Measurements from ENCODE around the gene SLC25A29. TPM values are rescaled to one million over a fixed set of nuclear protein-coding genes. Genes with fewer than 3 reads are reported as not detected.

The SLC25A29 gene
- total and polyA plus RNA-seq, 2 of the 13 experiments (the other 11 are each of a cell fraction or from before 2014, with no cell fraction given), result 12.2 to 17.2 TPM

DNA sequence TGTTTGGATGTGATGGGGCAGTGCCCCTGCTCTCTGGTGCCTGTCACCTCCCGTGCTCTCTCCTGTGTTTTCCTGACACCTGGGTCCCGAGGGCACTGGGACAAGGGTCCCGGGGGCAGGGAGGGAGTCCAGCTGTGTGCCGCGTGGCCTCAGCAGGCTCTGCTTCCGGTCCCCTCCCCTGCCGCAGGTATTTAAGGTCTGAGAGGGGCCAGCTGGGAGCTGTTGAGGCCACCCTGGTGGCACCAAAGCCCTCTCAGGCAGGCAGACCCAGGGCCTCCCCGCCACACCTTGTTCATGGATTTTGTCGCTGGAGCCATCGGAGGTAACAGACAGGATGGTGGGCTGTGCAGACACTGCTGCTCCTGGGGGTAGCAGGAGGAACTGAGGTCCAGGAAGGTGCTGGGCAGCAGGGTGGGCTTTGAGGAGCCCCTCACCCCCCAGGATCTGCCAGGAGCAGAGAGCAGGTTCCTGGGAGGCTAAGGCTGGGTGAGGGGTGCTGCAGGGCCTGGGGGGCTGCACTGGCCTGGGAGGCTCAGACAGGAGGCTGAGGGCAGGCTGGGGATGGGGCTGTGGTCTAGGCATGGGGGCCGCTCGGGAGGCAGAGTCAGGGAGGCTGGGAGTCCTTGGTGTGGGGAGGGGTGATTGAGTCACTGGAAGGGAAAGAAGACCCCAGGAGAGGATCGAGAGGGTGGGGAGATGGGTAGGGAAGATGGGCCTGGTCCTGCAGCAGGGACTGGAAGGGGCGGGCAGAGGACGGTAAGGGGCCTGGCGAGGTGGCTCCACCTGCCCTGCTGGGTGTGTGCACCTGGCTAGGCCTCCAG, 17.1 kb upstream of the SLC25A29 start, which contains the start of gene SLC25A47 (continued):
- TF ChIP-seq ZNF230 (CRISPR knock-in tag; IDR thresholded peaks at IDR 0.05) (peak; percentile 59; the same call in 1 of the 2 replicates), ZEB1 (IDR thresholded peaks at IDR 0.05; ENCODE audit: insufficient replicate concordance, low read depth) (no peak), ZNF589 (CRISPR knock-in tag; conservative IDR thresholded peaks at IDR 0.05) (no peak), ZNF264 (CRISPR knock-in tag; IDR thresholded peaks at IDR 0.05) (no peak), ZNF746 (CRISPR knock-in tag; IDR thresholded peaks at IDR 0.05) (0 out of 2 replicates have a peak, but pooled peaks have one; percentile 17), ZNF605 (CRISPR knock-in tag; IDR thresholded peaks at IDR 0.05) (peak; percentile 55; the same call in 1 of the 2 replicates), SRSF9 (IDR thresholded peaks at IDR 0.05; ENCODE audit: borderline replicate concordance, insufficient read depth, low read depth, low read length, poor library complexity, severe bottlenecking) (no peak), ZZZ3 (CRISPR knock-in tag; IDR thresholded peaks at IDR 0.05; ENCODE audit: borderline replicate concordance) (0 out of 2 replicates have a peak, but pooled peaks have one; percentile 54), MTA1 (CRISPR knock-in tag; IDR thresholded peaks at IDR 0.05; ENCODE audit: borderline replicate concordance) (peak; percentile 67; the same call in 1 of the 2 replicates), MED1 (CRISPR knock-in tag; IDR thresholded peaks at IDR 0.05) (peak; percentile 72), IRX3 (CRISPR knock-in tag; IDR thresholded peaks at IDR 0.05; ENCODE audit: borderline replicate concordance, low read depth) (no peak), RARA (CRISPR knock-in tag; IDR thresholded peaks at IDR 0.05) (peak; percentile 95), GABPA (IDR thresholded peaks at IDR 0.05; ENCODE audit: low read depth, low read length) (no peak), GABPA (CRISPR knock-in tag; IDR thresholded peaks at IDR 0.05; ENCODE audit: low read depth) (peak; percentile 85), NFE2L1 (CRISPR knock-in tag; IDR thresholded peaks at IDR 0.05; ENCODE audit: borderline replicate concordance) (no peak)
- TF ChIP-seq, protein P1, sequence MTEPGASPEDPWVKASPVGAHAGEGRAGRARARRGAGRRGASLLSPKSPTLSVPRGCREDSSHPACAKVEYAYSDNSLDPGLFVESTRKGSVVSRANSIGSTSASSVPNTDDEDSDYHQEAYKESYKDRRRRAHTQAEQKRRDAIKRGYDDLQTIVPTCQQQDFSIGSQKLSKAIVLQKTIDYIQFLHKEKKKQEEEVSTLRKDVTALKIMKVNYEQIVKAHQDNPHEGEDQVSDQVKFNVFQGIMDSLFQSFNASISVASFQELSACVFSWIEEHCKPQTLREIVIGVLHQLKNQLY (CRISPR knock-in tag; IDR thresholded peaks at IDR 0.05), result peak; percentile 89; the same call in 1 of the 2 replicates
- TF ChIP-seq, protein P2, sequence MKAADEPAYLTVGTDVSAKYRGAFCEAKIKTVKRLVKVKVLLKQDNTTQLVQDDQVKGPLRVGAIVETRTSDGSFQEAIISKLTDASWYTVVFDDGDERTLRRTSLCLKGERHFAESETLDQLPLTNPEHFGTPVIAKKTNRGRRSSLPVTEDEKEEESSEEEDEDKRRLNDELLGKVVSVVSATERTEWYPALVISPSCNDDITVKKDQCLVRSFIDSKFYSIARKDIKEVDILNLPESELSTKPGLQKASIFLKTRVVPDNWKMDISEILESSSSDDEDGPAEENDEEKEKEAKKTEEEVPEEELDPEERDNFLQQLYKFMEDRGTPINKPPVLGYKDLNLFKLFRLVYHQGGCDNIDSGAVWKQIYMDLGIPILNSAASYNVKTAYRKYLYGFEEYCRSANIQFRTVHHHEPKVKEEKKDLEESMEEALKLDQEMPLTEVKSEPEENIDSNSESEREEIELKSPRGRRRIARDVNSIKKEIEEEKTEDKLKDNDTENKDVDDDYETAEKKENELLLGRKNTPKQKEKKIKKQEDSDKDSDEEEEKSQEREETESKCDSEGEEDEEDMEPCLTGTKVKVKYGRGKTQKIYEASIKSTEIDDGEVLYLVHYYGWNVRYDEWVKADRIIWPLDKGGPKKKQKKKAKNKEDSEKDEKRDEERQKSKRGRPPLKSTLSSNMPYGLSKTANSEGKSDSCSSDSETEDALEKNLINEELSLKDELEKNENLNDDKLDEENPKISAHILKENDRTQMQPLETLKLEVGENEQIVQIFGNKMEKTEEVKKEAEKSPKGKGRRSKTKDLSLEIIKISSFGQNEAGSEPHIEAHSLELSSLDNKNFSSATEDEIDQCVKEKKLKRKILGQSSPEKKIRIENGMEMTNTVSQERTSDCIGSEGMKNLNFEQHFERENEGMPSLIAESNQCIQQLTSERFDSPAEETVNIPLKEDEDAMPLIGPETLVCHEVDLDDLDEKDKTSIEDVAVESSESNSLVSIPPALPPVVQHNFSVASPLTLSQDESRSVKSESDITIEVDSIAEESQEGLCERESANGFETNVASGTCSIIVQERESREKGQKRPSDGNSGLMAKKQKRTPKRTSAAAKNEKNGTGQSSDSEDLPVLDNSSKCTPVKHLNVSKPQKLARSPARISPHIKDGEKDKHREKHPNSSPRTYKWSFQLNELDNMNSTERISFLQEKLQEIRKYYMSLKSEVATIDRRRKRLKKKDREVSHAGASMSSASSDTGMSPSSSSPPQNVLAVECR (CRISPR knock-in tag; IDR thresholded peaks at IDR 0.05; ENCODE audit: borderline replicate concordance), result peak; percentile 58
- TF ChIP-seq, protein P3, sequence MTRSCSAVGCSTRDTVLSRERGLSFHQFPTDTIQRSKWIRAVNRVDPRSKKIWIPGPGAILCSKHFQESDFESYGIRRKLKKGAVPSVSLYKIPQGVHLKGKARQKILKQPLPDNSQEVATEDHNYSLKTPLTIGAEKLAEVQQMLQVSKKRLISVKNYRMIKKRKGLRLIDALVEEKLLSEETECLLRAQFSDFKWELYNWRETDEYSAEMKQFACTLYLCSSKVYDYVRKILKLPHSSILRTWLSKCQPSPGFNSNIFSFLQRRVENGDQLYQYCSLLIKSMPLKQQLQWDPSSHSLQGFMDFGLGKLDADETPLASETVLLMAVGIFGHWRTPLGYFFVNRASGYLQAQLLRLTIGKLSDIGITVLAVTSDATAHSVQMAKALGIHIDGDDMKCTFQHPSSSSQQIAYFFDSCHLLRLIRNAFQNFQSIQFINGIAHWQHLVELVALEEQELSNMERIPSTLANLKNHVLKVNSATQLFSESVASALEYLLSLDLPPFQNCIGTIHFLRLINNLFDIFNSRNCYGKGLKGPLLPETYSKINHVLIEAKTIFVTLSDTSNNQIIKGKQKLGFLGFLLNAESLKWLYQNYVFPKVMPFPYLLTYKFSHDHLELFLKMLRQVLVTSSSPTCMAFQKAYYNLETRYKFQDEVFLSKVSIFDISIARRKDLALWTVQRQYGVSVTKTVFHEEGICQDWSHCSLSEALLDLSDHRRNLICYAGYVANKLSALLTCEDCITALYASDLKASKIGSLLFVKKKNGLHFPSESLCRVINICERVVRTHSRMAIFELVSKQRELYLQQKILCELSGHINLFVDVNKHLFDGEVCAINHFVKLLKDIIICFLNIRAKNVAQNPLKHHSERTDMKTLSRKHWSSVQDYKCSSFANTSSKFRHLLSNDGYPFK (CRISPR knock-in tag; IDR thresholded peaks at IDR 0.05; ENCODE audit: borderline replicate concordance), result no peak
- TF ChIP-seq, protein P4, sequence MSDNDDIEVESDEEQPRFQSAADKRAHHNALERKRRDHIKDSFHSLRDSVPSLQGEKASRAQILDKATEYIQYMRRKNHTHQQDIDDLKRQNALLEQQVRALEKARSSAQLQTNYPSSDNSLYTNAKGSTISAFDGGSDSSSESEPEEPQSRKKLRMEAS (IDR thresholded peaks at IDR 0.05), result peak; percentile 63
- TF ChIP-seq, protein P5, sequence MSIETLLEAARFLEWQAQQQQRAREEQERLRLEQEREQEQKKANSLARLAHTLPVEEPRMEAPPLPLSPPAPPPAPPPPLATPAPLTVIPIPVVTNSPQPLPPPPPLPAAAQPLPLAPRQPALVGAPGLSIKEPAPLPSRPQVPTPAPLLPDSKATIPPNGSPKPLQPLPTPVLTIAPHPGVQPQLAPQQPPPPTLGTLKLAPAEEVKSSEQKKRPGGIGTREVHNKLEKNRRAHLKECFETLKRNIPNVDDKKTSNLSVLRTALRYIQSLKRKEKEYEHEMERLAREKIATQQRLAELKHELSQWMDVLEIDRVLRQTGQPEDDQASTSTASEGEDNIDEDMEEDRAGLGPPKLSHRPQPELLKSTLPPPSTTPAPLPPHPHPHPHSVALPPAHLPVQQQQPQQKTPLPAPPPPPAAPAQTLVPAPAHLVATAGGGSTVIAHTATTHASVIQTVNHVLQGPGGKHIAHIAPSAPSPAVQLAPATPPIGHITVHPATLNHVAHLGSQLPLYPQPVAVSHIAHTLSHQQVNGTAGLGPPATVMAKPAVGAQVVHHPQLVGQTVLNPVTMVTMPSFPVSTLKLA (IDR thresholded peaks at IDR 0.05), result no peak
